Lower lobe of right lung (tissue), 2 donors: ENCODE data around the gene LGI4. TPM values are rescaled to one million over a fixed set of nuclear protein-coding genes. Genes with fewer than 3 reads are reported as not detected.
"Not testable (repeated sequence)": the region's sequence is repeated elsewhere in the genome, so short reads cannot be mapped to it uniquely, and the experiment has no call there.

ENCODE experiments used
- ATAC-seq, 2 donors: fragments of 200-7000 bp; cut with Tn5 transposase; one replicate each; pipeline ENCODE4 v1.9.1; 2020 to 2022; ENCODE audit warnings: mild to moderate bottlenecking in 2 of 2, moderate library complexity in 2 of 2
- DNase-seq: peaks from one replicate; pipeline ENCODE4 v3.0.0-alpha.2; 2020
- H3K27ac ChIP-seq: fragments of 200-600 bp; one replicate; pipeline ENCODE4 v1.8.0; 2022
- H3K27me3 ChIP-seq: fragments of 200-600 bp; one replicate; pipeline ENCODE4 v1.8.0; 2022; ENCODE audit warnings: low read depth
- H3K36me3 ChIP-seq: fragments of 200-600 bp; one replicate; pipeline ENCODE4 v1.8.0; 2022; ENCODE audit warnings: mild to moderate bottlenecking
- H3K4me1 ChIP-seq: fragments of 200-600 bp; one replicate; pipeline ENCODE4 v1.8.0; 2022
- H3K4me3 ChIP-seq: fragments of 200-600 bp; one replicate; pipeline ENCODE4 v1.8.0; 2022; ENCODE audit warnings: mild to moderate bottlenecking
- H3K9me3 ChIP-seq: fragments of 200-600 bp; one replicate; pipeline ENCODE4 v1.8.0; 2022
- intact Hi-C: fragments of 100-400 bp; cut with DNase I; formaldehyde crosslinking; loops from one replicate; pipeline ENCODE4 v1.11.0; 2022
- total RNA-seq: library from RNA; stranded (reverse); fragmentation: NEBNext Ultra II Directional; extraction: Animal tissue kit (Norgen Biotek cat#: 25700); gene quantifications from one replicate; pipeline ENCODE4 v1.2.1, GENCODE V29; 2021
- TF ChIP-seq, protein P1 (sequence below): fragments of 200-600 bp; IDR thresholded peaks from one replicate; pipeline ENCODE4 v1.8.0; 2022; ENCODE audit warnings: antibody characterized with exemption, mild to moderate bottlenecking
- donor health status: DM: no; HTN: yes; CAD: no; lungs with severe emphysema.

LGI4 gene
- total RNA-seq, 1 donor from 2014 or later = 6.3 TPM

DNA sequence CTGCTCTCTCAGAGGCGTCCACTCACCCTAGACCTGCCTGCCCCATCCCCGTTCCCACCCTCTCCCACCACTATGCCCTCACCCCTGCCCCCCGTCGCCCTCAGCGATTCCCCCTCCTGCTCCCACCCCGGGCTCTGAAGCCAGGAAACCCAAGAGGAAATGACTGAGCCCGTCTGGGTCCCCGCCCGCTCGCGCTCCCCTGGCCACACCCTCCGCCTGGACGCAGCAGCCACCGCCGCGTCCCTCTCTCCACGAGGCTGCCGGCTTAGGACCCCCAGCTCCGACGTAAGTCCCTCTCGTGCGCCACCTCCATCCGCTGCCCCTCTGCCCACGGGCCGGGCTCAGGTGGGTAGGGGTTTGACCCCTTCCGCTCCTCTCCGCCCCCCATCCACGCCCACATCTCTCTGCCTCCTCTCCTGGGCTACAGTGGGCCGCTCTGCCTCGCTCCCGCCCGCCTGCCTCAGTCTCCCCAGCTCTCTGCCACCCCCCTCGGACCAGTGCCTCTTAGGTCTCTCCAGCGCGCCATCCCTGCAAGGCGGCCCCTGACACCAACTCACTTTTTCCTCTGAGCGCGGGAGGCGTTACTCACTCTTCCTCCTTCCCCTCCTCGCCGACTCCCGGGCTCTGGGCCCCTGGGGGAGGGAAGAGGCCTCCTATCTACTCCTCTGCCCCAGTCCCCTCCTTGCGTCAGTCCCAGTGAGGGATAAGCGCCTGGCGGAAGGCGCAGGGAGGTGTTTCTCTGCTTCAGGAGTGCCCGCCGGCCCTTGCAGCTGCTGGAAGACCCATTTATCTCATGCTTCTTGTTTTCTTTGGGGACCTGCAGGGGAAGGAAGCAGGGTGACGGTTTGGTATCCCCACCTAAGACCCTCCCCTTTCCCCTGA is 19.9 kb upstream of the LGI4 start, which contains the start of gene FXYD5:
Gene FXYD5, plus strand, starts transcription at position 211 of the 882 bp plus-strand sequence. CDS start 816 bp downstream, outside the sequence.
- intact Hi-C loops = no loop called here

DNA sequence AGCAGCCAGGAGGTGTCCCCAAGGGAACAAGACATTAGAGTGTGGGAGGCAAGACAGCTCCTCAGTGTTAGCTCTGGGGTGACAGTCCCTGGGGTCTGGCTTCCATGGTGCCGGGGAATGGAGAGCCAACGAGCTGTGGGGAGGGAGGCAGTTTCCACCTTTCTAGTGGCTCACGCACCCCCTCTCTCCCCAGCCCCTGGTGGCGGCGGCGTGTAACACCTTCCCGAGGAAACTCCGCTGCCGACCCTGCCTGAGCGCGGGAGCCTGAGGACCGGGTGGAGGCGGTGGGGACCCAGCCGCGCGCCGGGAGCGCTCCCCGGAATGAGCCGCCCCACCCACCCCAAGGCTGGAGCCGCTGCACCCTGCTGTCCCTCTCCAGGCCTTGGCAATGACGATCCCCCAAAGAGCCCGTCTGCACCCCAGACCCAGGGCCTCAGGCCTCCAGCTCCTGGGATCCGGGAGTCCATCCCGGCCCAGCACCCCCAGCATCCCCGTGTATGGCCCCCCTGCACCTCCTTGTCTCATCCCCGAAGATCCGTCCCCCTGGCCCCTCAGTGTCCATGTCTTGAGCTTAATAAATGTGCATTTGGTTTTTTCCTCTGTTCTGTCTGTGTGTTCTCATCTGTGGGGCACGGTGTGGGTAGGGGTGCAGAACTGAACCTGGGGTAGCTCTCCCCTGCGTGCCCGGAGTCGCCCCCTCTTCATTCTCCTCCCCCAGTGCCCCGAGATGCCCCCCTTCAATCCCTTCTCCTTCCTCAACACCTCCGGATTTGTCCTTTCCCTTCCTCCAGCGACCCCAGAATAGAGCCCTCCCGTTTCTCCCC is 19.1 kb upstream of the LGI4 start:
- intact Hi-C loops = no loop called here
- TF ChIP-seq, protein P1, sequence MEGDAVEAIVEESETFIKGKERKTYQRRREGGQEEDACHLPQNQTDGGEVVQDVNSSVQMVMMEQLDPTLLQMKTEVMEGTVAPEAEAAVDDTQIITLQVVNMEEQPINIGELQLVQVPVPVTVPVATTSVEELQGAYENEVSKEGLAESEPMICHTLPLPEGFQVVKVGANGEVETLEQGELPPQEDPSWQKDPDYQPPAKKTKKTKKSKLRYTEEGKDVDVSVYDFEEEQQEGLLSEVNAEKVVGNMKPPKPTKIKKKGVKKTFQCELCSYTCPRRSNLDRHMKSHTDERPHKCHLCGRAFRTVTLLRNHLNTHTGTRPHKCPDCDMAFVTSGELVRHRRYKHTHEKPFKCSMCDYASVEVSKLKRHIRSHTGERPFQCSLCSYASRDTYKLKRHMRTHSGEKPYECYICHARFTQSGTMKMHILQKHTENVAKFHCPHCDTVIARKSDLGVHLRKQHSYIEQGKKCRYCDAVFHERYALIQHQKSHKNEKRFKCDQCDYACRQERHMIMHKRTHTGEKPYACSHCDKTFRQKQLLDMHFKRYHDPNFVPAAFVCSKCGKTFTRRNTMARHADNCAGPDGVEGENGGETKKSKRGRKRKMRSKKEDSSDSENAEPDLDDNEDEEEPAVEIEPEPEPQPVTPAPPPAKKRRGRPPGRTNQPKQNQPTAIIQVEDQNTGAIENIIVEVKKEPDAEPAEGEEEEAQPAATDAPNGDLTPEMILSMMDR = peak; percentile 62
- ATAC-seq (peak; percentile 74 to 82), DNase-seq (peak; percentile 68)
- H3K4me1 ChIP-seq = peaks cover 21% of the 10 kb centered on the region
- peak overlapping the region; percentile 80 for H3K4me3 ChIP-seq
- peaks cover 21% of the 10 kb centered on the region for H3K36me3 ChIP-seq
- H3K27me3 ChIP-seq = peaks cover 3% of the 10 kb centered on the region
- no peaks in the 10 kb centered on the region for H3K9me3 ChIP-seq
- H3K27ac ChIP-seq = peak overlapping the region; percentile 82

More for the DNA sequence above, 19.9 kb upstream of the LGI4 start, which contains the start of gene FXYD5:
- TF ChIP-seq, protein P1 = no peak
- ATAC-seq (peak; percentile 89 to 92), DNase-seq (peak; percentile 84)
- Histone ChIP-seq H3K9me3 (no peaks in the 10 kb centered on the region), H3K27me3 (peaks cover 3% of the 10 kb centered on the region), H3K27ac (peak within 1 kb of the TSS; percentile 82), H3K4me1 (peaks cover 21% of the 10 kb centered on the region), H3K36me3 (peaks cover 30% of the 10 kb centered on the region), H3K4me3 (peak within 1 kb of the TSS; percentile 80)

DNA sequence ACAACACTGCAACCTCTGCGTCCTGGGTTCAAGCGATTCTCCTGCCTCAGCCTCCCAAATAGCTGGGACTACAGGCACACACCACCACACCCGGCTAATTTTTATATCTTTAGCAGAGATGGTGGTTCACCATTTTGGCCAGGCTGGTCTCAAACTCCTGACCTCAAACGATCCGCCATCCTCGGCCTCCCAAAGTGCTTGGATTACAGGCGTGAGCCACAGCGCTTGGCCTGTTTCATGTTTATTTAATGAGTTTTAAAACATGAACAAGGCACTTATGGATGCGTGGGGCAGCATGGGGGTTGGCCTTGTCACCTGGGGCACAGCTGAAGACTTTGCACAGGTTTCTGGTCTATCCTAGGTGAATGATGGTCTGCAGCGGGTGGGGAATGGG is 18.3 kb upstream of the LGI4 start:
- not testable (repeated sequence) for H3K4me3 ChIP-seq

DNA sequence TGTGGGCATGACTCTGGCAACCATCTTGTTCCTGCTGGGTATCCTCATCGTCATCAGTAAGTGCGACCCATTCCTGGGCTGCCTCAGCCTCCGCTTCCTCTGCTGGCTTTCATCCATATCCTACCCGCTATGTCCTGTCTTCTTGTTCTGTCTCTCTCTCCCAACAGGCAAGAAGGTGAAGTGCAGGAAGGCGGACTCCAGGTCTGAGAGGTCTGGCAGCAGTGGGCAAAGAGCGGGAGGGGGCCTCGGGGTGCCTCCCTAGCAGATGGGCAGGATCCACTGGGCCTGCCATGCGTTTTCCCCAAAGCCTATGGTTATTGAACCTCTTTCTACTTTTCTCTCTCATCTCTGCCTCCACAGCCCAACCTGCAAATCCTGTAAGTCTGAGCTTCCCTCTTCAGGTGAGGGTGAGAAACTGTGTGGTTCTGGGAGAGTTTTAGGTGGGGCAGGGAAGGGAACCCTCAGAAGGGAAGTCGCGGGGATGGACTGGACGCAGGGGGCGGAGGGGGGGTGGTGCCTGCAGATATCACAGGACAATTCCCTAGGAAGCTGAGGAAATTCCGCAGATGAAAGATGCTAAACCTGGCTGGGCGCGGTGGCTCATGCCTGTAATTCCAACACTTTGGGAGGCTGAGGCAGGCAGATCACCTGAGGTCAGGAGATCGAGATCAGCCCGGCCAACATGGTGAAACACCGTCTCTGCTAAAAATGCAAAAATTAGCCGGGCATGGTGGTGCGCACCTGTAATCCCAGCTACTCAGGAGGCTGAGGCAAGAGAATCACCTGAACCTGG is 16.6 kb upstream of the LGI4 start:
- H3K4me1 ChIP-seq = peaks cover 21% of the 10 kb centered on the region
- no peak overlapping the region for H3K27ac ChIP-seq
- no peak overlapping the region for H3K4me3 ChIP-seq
- no peak for DNase-seq
- peaks cover 3% of the 10 kb centered on the region for H3K27me3 ChIP-seq
- ATAC-seq = no peak
- no peaks in the 10 kb centered on the region for H3K36me3 ChIP-seq
- intact Hi-C loops = no loop called here
- TF ChIP-seq, protein P1 = no peak
- H3K9me3 ChIP-seq = no peaks in the 10 kb centered on the region

More for the DNA sequence above, 18.3 kb upstream of the LGI4 start:
- H3K27ac ChIP-seq, intact Hi-C loops, ATAC-seq, H3K27me3 ChIP-seq, DNase-seq, H3K9me3 ChIP-seq: not testable (repeated sequence)
- peaks cover 14% of the 10 kb centered on the region for H3K36me3 ChIP-seq
- peaks cover 21% of the 10 kb centered on the region for H3K4me1 ChIP-seq

DNA sequence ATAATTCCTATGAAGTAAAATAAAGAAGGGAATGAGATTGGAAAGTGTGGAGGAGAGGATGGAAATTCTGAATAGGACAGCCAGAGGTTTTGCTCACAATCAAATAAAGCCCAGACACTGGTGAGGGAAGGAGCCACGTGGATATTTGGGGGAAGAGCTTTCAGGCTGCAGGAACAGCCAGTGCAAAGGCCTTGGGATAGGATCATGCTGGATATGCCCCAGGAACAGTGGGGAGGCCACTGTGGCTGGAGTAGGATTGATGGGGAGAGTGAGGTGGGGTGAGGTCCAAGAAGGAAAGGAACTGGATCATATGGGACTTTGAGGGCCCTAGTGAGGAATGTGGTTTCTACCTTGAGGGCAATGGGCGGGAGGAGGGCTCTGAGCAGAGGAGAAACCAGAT is 15.6 kb upstream of the LGI4 start:
- H3K9me3 ChIP-seq = no peaks in the 10 kb centered on the region
- no peak overlapping the region for H3K4me3 ChIP-seq
- ATAC-seq = no peak
- intact Hi-C loops = no loop called here
- no peak overlapping the region for H3K27ac ChIP-seq
- H3K36me3 ChIP-seq = no peaks in the 10 kb centered on the region
- H3K27me3 ChIP-seq = peaks cover 3% of the 10 kb centered on the region
- TF ChIP-seq, protein P1 = no peak
- peaks cover 21% of the 10 kb centered on the region for H3K4me1 ChIP-seq
- no peak for DNase-seq
